Hindlimb muscle (tissue), 1 donor: ENCODE results near the gene SLC45A1. TPM values are rescaled to one million over a fixed set of nuclear protein-coding genes. Genes with fewer than 3 reads are reported as not detected.

Experiments
- DNase-seq: peaks from one replicate; pipeline ENCODE4 v3.0.0-alpha.2; 2013
- polyA plus RNA-seq: library from polyadenylated mRNA; unstranded; fragments of 120-200 nt; gene quantifications from one replicate; pipeline ENCODE4 v1.2.1, GENCODE V29; 2013; ENCODE audit not compliant: insufficient read length

The SLC45A1 gene
- polyA plus RNA-seq, 1 donor, result 0.81 TPM

- DNase-seq, result no peak
These were observed 20.8 kb downstream of the SLC45A1 start for GRCh38 chr1:8338526-8339202.

DNA sequence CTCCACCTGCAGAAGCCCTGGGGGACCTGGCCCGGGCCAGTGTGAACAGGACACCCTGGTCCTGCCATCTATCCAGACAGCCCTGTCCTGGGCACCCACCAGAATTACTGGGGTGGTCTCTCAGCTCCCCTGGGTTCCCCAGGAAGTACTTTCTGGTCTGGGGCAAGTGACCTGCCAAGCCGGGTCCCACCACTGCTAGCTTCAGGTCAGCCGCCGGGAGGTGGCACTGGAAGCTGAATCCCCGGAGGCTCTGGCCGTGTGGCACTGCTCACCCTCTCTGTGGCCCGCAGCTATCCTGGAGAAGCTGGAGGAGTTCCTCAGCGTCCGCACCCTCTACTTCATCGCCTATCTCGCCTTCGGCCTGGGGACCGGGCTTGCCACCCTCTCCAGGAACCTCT, 21.3 kb downstream of the SLC45A1 start:
- no peak for DNase-seq

GRCh38 chr1:8340448-8340847, 22.5 kb downstream of the SLC45A1 start:
- DNase-seq, result no peak

- DNase-seq, result no peak
These were observed 24.4 kb downstream of the SLC45A1 start for GRCh38 chr1:8342325-8342724.

- no peak for DNase-seq
These were observed 25.1 kb downstream of the SLC45A1 start for GRCh38 chr1:8343044-8343443.

DNA sequence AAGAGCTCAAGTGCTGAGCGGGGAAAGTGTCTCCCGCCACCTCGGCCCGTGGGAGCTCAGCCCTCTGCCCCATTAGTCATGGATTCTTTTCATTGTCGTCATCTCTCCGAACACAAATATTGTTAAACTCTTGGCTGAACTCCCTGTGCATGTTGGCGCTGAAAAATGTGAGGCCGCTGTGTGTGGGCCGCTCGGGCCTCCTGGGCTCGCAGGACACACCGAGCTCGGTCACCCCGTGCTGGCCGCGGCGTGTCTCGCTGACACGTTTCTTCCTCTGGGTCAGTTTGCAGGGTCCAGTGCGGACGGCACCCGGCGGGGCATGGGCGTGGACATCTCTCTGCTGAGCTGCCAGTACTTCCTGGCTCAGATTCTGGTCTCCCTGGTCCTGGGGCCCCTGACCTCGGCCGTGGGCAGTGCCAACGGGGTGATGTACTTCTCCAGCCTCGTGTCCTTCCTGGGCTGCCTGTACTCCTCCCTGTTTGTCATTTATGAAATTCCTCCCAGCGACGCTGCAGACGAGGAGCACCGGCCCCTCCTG, 25.6 kb downstream of the SLC45A1 start:
- DNase-seq, result peak; percentile 50

DNA sequence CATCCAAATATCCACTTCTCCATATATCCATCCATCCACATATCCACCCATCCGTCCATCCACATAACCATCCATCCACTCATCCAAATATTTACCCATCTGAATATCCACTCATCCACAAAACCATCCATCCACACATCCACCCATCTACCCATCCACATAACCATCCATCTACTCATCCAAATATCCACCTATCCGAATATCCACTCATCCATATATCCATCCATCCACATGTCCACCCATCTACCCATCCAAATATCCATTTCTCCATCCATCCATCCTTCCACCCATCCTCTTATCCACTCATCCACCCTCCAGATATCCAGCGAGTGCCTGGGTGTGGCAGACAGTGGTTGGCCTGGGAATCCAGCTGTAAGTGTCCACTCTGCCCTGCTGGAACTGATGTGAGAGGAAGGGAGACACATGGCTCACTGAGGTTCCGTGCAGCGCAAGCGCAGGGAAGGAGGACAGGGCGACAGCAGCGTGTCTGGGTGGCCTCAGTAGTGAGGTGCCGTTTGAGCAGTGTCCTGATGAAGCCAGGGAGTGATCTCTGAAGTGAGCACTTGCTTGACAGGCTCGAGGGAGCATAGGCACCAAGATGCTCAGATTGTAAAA, 27.1 kb downstream of the SLC45A1 start:
- DNase-seq, result no peak

DNA sequence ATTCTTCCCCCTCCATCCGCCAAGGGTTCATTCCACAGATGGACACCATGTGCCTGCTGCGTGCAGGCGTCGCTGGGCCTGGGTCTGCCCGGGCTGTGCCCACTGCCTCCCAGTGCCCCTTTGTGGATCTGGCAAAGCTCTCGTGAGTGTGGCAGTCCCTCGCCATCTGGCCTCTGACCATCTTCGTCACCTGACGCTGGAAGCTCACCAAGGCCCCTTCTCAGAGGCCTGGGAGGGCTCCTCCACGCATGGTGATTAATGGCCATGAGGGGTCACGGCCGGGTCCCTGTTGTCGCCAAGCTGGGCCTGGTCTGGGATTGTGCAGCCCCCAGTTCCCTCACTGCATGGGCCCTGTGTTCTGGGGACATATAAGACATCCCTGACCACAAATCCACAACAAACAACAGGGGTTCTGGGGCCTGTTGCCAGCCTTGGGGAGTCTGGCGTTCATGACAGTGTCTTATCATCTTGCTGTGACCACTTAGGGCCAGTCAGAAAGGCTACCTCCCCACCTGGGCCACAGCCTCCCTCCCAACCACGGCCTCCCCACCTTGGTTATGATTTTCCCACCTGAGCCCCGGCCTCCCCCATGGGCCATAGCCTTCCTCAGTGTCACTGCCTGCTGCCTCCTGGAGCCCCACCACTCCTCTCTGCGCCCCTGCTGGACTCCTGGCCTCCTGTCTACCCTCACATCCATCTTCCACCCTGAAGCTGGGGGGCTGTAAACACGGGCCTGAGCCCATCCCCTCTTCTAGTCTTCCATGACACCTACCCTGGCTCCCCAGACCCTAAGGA, 27.9 kb downstream of the SLC45A1 start:
- no peak for DNase-seq

- DNase-seq, result no peak
These were observed 29.7 kb downstream of the SLC45A1 start for GRCh38 chr1:8347635-8348034.

DNA sequence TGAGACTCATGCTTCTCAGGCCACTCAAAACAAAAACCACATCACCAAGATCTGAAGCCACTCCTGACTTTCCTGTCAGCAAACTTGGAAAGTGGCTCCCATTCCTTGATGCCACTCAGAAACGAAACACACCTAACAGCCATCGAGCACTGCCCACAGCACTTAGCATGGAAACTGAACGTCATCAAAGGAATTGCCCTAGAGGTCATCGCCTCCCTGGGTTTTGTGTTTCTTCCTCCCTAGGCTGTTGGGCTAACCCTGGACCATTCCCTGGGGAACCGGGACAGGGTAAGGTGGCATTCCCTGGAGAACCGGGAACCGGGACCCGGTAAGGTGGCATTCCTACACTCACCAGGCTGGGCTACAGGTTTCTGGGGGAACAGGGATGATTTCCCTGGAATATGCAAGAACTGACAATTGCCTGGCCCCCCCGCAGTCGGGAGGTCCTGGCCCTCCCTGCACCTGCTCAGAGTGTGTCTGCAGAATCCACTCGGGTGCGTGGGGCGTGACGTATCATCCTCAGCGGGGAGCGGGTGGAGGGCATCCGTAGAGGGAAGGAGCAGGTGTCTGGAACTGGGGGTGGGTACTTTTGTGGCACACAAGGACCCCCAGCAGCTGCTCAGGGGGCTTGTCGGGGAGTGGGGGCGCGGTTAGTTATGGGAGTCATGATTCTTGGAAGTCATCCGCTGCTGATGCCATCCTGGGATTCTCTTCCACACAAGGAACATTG, 30.3 kb downstream of the SLC45A1 start:
- DNase-seq, result no peak

DNA sequence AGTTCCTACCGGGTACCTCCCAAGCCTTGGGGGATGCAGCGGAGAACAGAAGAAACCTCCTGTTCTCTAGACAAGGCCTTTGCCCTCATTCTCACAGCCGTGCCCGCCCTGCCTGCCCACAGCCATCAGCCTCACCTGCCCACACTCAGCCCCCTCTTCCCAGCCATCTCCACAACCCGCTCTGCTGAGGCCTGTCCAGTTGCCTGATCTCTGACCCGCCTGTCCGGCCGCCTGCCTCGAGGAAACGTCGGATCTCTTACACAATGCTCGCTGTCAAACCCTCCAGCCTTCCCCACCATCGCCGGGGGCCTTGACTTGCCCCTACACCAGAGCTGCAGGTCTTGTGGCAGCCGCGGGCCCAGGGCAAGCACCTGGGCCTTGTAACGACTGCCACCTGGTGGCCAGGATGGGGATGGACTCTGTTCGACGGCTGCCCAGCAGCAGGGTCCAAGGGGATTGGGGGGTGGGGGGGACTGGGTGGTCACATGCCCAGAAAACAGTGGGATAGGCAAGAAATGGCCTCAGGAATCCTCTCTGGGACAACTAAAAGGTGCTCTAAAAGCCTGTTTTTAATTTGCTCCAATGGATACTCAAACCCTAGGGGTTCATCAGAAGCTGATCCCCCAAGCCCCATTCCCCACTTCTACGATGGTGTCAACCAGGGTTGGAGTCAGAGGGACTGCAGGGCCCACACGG, 31.0 kb downstream of the SLC45A1 start:
- DNase-seq, result peak; percentile 71

DNA sequence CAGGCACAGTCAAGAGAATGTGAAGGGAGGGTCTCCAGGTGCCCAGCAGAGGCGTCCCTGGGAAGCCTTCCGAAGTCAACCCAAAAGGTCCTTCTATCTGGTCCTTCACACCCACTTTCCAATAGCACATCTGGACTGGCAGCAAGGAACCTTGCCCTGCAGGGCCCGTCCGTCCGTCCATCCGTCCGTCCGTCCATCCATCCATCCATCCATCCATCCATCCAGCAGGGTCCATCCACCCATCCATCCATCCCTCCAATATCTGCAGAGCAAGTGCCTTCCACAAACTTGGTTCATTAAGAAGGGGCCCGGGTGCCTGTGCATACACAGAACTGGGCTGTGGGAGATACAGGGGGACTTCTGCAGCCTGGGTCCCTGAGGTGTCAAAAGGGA, 31.6 kb downstream of the SLC45A1 start:
- DNase-seq, result no peak

GRCh38 chr1:8349961-8350360, 32.0 kb downstream of the SLC45A1 start:
- no peak for DNase-seq

GRCh38 chr1:8350914-8351684, 33.2 kb downstream of the SLC45A1 start:
- DNase-seq, result no peak

DNA sequence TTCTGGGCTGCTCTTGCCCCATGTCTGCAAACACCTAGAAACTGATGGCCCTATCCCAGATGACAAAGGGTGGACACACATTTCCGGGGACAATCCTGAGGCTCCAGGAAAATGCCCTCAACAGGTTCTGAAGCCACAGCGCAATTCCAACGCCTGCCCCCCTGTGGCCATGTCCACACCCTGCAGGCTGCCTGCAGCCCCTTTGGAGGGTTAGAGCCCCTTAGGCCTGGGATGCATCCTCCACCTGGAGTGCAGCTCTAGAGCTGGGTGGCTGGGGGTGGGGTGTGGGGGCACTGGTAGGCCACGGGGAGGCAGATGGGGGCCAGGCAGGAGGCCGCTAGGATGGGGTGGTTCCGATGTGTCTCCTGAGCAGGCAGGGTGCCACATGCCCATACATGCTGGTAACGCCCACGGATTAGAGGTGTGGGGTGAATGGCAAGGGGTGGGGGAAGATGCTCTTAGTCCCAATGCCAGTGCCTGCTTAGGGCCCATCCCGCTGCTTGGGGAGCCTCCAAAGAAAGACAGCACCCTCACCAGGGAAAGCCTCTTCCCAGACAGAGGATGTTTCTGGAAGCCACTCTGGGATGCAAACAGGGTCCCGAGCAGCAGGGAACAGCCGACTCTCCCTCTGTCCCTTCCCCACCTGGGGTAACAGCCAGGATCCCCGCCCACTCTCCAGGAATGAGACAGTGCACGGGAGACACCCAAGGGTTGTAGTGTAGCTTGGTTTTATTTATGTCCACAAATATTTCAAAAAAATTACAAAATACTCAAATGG, 34.0 kb downstream of the SLC45A1 start:
- no peak for DNase-seq

- DNase-seq, result no peak
These were observed 34.5 kb downstream of the SLC45A1 start for GRCh38 chr1:8352471-8352845.

DNA sequence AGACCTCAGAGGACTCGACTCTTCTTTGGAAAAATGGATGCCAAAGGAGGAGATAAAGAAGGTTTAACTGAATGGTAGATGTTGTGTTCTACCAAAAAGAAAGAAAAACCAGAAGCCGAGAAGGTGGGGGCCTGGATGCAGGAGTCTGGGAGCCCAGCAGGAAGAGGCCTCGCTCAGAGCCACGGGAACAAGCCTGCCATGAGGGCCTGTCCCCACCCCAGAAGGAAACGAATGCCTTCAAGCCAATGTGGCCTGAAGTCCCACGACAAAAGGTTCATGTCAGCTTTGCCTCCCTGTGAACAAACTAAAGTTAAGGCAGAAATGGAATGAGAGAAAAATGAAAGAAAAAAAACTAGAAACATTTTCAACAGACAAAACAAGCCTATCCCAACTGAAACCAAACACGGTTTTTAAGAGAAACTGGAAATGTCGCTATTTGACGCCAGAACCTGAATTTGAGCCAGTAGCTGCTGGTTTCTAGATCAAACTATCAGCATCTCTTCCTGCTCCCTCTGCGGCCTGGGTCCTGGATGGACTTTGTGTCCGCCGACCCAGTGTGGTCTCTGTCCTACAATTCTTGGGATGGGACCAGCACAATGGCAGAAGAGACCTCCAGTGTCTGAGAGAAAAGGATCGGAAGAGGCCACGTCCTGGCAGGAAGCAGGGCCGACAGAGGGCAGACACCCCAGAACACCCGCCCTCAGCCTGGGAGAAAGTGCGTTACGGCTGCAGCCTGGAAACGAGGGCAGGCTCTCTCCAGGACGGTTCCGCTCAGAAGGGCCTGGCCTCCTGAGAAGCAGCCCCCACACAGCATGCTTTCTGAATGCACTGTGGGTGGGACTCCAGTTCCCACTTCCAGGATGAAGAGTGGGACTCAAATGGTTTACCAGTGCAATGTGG, 35.2 kb downstream of the SLC45A1 start:
- DNase-seq, result no peak

GRCh38 chr1:8354038-8354437, 36.1 kb downstream of the SLC45A1 start:
- DNase-seq, result no peak

GRCh38 chr1:8355439-8356255, 37.7 kb downstream of the SLC45A1 start:
- no peak for DNase-seq
